ENCODE data around the gene SMPD3. TPM values are rescaled to one million over a fixed set of nuclear protein-coding genes. Genes with fewer than 3 reads are reported as not detected.
A peak's percentile ranks its signal among the peaks of the same experiment; 100 is the strongest.

The SMPD3 gene
- total RNA-seq, 1 experiment from 2014 or later, result 1.4 TPM

DNA sequence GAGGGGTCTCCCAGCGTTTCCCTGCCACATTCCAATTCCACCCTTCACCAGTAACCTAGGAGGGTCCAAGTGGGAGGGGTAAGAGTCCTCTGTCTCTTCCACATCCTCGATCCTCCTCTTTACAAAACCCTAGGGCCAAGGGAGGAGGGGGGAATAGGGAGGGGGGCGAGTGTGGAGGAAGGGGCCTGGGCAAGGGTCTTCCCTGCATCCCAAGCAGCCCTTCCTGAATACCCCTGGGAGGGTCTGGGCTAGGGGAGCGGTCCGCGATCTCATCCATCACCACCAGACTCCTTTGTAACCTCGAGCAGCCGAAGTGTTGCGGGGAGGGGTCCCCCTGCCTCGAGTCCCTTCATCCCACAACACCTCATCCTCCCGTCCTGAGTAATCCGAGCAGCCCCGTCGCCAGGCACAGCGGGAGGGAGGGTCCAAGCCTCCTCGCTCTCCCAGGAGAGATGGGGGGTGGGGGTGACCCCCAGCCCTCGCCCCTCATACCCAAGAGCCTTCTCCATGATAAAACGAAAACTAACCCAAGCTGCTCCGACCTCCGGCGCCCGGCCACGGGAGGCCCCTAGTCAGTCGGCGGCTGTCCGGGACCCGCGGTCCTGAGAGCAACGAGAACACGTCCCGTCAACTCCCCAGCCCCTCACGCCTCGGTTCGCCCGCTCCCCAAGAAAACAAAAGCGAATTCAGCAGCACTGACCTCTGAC, 502 bp downstream of the SMPD3 start (continued):
- TF ChIP-seq, protein P1, sequence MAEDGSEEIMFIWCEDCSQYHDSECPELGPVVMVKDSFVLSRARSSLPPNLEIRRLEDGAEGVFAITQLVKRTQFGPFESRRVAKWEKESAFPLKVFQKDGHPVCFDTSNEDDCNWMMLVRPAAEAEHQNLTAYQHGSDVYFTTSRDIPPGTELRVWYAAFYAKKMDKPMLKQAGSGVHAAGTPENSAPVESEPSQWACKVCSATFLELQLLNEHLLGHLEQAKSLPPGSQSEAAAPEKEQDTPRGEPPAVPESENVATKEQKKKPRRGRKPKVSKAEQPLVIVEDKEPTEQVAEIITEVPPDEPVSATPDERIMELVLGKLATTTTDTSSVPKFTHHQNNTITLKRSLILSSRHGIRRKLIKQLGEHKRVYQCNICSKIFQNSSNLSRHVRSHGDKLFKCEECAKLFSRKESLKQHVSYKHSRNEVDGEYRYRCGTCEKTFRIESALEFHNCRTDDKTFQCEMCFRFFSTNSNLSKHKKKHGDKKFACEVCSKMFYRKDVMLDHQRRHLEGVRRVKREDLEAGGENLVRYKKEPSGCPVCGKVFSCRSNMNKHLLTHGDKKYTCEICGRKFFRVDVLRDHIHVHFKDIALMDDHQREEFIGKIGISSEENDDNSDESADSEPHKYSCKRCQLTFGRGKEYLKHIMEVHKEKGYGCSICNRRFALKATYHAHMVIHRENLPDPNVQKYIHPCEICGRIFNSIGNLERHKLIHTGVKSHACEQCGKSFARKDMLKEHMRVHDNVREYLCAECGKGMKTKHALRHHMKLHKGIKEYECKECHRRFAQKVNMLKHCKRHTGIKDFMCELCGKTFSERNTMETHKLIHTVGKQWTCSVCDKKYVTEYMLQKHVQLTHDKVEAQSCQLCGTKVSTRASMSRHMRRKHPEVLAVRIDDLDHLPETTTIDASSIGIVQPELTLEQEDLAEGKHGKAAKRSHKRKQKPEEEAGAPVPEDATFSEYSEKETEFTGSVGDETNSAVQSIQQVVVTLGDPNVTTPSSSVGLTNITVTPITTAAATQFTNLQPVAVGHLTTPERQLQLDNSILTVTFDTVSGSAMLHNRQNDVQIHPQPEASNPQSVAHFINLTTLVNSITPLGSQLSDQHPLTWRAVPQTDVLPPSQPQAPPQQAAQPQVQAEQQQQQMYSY (CRISPR knock-in tag; IDR thresholded peaks at IDR 0.05), result no peak
- TF ChIP-seq NR3C1 (CRISPR knock-in tag; conservative IDR thresholded peaks at IDR 0.05; ENCODE audit: low read depth), result no peak
- TF ChIP-seq RELA (CRISPR knock-in tag; IDR thresholded peaks at IDR 0.05; ENCODE audit: borderline replicate concordance), result 0 out of 2 replicates have a peak, but pooled peaks have one; percentile 67
- TF ChIP-seq ZNF416 (CRISPR knock-in tag; IDR thresholded peaks at IDR 0.05), result no peak
- 0 out of 2 replicates have a peak, but pooled peaks have one; percentile 17 for TF ChIP-seq TCF7 (CRISPR knock-in tag; IDR thresholded peaks at IDR 0.05; ENCODE audit: low read depth)
- TF ChIP-seq, protein P2, sequence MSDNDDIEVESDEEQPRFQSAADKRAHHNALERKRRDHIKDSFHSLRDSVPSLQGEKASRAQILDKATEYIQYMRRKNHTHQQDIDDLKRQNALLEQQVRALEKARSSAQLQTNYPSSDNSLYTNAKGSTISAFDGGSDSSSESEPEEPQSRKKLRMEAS (CRISPR knock-in tag; IDR thresholded peaks at IDR 0.05), result no peak
- no peak for TF ChIP-seq ELF4 (CRISPR knock-in tag; IDR thresholded peaks at IDR 0.05; ENCODE audit: low read depth)
- no peak for TF ChIP-seq ZNF317 (CRISPR knock-in tag; IDR thresholded peaks at IDR 0.05; ENCODE audit: borderline replicate concordance, low read depth)
- TF ChIP-seq, protein P3, sequence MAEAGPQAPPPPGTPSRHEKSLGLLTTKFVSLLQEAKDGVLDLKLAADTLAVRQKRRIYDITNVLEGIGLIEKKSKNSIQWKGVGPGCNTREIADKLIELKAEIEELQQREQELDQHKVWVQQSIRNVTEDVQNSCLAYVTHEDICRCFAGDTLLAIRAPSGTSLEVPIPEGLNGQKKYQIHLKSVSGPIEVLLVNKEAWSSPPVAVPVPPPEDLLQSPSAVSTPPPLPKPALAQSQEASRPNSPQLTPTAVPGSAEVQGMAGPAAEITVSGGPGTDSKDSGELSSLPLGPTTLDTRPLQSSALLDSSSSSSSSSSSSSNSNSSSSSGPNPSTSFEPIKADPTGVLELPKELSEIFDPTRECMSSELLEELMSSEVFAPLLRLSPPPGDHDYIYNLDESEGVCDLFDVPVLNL (CRISPR knock-in tag; IDR thresholded peaks at IDR 0.05; ENCODE audit: borderline replicate concordance, low read depth), result no peak
- no peak for TF ChIP-seq ZNF396 (CRISPR knock-in tag; IDR thresholded peaks at IDR 0.05; ENCODE audit: borderline replicate concordance)
- TF ChIP-seq SMAD3 (CRISPR knock-in tag; IDR thresholded peaks at IDR 0.05; ENCODE audit: borderline replicate concordance), result no peak

DNA sequence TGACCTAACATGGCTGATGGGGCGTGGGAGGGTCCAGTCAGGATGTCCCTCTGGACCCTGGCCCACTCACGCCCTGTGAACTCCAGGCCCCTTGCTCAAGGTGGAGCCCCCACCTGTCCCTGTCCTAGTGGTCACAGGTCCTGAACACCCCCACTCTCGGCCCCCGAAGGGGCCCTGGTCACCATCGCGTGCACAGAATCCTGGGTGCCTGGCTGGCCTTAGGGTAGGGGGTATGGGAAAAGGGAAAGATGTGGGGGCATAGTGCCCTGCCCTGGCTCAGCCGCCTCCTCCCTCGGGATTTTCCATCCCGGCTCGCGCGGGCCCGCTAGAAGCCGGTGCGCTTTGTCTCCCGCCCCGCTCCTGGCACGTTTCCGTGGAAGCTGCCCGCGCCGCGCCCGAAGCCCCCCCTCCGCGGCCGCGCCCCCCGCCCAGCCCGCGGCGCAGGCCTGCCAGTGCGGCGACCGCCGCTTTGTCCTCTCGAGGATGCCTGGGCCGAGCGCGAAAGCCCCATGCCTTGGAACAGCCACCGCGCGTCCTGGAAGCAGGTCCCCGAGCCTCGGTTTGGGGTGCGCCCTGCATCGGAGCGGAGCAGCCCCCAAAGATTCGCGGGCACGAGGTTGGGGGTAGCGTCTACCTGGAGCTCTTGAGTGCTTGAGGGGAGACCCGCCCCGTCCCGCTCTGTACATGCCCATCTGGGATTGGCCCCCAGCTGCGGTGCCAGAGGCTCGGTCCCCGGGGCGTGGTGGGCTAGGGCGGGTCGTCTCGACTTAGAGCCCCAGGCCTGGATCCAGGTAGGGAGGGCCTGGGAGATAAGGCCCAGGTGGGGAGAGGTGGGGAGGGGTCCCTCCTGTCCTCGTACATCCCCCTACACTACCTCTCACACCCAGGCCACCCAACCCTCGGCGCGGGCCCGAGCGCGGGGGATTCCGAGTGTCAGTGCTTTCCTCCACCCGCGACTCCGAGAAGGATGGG, 1.3 kb downstream of the SMPD3 start:
- TF ChIP-seq ZNF423 (CRISPR knock-in tag; IDR thresholded peaks at IDR 0.05) (no peak), ETV6 (CRISPR knock-in tag; IDR thresholded peaks at IDR 0.05) (no peak)
- TF ChIP-seq, protein P4, sequence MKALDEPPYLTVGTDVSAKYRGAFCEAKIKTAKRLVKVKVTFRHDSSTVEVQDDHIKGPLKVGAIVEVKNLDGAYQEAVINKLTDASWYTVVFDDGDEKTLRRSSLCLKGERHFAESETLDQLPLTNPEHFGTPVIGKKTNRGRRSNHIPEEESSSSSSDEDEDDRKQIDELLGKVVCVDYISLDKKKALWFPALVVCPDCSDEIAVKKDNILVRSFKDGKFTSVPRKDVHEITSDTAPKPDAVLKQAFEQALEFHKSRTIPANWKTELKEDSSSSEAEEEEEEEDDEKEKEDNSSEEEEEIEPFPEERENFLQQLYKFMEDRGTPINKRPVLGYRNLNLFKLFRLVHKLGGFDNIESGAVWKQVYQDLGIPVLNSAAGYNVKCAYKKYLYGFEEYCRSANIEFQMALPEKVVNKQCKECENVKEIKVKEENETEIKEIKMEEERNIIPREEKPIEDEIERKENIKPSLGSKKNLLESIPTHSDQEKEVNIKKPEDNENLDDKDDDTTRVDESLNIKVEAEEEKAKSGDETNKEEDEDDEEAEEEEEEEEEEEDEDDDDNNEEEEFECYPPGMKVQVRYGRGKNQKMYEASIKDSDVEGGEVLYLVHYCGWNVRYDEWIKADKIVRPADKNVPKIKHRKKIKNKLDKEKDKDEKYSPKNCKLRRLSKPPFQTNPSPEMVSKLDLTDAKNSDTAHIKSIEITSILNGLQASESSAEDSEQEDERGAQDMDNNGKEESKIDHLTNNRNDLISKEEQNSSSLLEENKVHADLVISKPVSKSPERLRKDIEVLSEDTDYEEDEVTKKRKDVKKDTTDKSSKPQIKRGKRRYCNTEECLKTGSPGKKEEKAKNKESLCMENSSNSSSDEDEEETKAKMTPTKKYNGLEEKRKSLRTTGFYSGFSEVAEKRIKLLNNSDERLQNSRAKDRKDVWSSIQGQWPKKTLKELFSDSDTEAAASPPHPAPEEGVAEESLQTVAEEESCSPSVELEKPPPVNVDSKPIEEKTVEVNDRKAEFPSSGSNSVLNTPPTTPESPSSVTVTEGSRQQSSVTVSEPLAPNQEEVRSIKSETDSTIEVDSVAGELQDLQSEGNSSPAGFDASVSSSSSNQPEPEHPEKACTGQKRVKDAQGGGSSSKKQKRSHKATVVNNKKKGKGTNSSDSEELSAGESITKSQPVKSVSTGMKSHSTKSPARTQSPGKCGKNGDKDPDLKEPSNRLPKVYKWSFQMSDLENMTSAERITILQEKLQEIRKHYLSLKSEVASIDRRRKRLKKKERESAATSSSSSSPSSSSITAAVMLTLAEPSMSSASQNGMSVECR (CRISPR knock-in tag; IDR thresholded peaks at IDR 0.05; ENCODE audit: borderline replicate concordance), result no peak
- TF ChIP-seq, protein P5, sequence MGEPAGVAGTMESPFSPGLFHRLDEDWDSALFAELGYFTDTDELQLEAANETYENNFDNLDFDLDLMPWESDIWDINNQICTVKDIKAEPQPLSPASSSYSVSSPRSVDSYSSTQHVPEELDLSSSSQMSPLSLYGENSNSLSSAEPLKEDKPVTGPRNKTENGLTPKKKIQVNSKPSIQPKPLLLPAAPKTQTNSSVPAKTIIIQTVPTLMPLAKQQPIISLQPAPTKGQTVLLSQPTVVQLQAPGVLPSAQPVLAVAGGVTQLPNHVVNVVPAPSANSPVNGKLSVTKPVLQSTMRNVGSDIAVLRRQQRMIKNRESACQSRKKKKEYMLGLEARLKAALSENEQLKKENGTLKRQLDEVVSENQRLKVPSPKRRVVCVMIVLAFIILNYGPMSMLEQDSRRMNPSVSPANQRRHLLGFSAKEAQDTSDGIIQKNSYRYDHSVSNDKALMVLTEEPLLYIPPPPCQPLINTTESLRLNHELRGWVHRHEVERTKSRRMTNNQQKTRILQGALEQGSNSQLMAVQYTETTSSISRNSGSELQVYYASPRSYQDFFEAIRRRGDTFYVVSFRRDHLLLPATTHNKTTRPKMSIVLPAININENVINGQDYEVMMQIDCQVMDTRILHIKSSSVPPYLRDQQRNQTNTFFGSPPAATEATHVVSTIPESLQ (CRISPR knock-in tag; IDR thresholded peaks at IDR 0.05), result no peak
- H3K4me3 Mint-ChIP-seq, result peak overlapping the region; percentile 66
- H3K27ac Mint-ChIP-seq, result no peak overlapping the region

More for the DNA sequence above, 1.3 kb downstream of the SMPD3 start:
- Mint-ChIP-seq H3K36me3 (no peaks in the 10 kb centered on the region), H3K27me3 (ENCODE audit: low read depth) (peaks cover 40% of the 10 kb centered on the region), H3K9me3 (no peaks in the 10 kb centered on the region), H3K4me1 (peaks cover 10% of the 10 kb centered on the region)
- ChIA-PET CTCF (interaction anchor here (0.5 to 2.1 kb wide), 4 partner anchors 63 to 119 kb away, joined by 3 to 12 read pairs (median 4); no protein-coding TSS in a partner anchor), POLR2A (no interaction called here)
- no peak for ATAC-seq
- peak; percentile 33 for DNase-seq (ENCODE audit: low spot score)

Measured in WTC11 (cell line).